HG02981 (cell line): ENCODE data around the gene MRTFA.
"Not testable (repeated sequence)": the region's sequence is repeated elsewhere in the genome, so short reads cannot be mapped to it uniquely, and the experiment has no call there.

Experiments
- ATAC-seq: cut with Tn5 transposase; IDR thresholded peaks from one replicate; pipeline ENCODE4 v1.9.1; 2021; ENCODE audit warnings: mild to moderate bottlenecking, moderate library complexity; ENCODE audit not compliant: unreplicated experiment

Gene MRTFA

DNA sequence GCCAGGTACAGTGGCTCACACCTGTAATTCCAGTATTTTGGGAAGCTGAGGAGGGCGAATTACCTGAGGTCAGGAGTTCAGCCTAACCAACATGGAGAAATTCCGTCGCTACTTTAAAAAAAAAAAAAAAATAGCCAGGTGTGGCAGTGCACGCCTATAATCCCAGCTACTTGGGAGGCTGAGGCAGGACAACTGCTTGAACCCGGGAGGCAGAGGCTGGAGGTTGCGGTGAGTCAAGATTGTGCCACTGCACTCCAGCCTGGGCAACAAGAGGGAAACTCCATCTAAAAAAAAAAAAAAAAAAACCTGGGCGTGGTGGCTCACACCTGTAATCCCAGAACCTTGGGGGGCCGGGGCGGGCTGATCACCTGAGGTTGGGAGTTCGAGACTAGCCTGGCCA, 37.8 kb downstream of the MRTFA start:
- ATAC-seq: not testable (repeated sequence)

DNA sequence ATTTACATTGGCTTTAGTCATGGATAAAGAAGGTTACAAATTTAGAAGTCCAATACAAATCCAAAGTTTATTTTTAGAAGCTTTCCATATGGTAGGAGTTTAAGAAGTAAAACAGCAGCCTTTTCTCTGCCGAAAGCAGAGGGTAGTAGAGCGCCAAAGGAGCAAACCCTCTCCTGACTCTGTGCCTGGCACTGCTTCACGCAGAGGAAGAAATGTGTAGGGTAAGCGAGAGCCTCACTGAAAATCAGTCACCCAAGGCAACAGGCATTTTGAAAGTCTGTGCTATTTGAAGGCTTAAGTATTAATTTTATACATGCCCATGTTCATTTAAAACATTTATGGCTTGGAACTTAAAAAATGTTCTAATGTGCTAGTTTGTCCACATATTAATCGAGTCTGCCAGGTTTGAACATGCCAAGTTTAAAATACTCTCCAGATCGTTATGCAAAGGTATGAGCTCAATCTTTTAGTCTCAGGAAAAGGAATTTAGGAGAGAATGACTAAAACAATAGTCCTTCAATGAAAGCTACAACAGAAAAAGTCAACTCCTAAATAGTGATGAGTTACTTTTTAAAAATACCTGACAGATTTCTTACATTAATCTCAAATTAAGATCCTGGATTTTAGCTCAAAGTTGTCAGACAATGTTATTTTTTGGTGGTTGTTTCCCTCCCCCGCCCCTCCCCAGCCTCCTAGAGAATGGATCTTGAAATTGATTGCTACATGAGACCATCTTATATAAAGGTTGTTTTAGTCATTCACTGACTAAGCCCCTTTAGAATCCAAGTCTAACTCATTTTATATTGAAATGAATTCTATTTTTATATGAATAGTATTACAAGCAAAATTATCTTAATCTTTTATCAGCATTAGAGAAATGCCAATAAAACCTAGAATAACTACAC, 38.7 kb downstream of the MRTFA start:
- ATAC-seq: no peak

DNA sequence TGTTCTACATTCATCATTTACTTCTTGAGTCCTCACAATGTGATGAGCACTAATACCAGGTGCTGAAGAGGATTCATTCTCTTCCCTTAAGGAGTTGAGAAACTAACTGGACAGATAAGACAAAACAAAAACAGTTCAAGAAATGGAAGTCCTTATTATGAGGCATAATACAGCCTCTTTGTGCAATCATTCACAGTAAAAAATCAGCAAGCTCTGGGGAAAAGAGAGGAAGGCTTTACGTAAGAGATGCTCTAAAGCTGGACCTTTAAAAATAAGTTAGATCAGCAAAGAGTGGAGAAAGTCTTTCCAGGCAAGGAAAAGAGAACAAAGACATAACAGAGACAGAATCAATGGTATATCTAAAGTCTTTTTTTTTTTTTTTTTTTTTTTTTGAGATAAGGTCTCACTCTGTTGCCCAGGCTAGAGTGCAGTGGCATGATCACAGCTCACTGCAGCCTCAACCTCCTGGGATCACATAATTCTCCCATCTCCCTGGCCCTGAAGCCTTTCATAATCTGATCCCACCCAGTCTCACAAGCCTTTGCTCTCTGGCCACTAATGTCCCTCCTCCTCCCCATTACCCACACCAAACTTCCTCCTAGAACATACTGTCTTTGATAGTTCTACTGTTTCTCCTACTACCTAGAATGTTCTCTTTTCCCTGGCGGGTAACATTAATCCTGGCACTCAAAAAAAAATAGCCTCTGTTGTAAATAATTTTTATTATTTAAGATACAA, 40.9 kb downstream of the MRTFA start:
- no peak for ATAC-seq

DNA sequence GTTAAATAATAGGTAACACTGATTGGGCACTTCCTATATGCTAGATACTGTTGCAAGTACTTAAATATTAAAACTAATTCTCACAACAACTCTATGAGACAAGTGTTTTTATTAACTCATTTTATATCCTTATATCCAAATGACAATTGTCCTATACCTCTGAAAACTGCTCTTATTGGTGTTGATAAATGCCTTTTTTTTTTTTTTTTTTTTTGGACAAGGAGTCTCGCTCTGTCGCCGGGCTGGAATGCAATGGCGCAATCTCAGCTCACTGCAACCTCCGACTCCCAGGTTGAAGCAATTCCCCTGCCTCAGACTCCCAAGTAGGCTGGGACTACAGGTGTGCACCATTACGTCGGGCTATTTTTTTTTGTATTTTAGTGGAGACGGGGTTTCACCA, 41.6 kb downstream of the MRTFA start:
- ATAC-seq: no peak

DNA sequence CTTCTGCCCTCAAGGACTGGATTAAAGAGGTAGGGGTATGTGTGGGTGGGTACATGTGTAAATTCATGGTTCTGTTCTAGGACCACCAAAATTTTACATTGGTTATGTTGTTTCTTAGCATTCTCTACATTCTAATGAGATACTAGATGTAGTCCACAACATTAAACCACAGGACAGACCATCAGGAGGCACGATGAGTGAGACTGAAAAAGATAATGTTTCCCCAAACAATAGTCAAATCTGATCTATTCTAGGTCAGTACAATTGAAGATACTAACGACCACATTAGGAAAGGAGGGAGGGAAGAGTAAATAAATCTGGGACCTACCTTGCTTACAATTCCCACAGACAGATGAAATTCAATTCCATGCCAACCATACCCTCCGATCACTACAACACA, 42.2 kb downstream of the MRTFA start:
- no peak for ATAC-seq

DNA sequence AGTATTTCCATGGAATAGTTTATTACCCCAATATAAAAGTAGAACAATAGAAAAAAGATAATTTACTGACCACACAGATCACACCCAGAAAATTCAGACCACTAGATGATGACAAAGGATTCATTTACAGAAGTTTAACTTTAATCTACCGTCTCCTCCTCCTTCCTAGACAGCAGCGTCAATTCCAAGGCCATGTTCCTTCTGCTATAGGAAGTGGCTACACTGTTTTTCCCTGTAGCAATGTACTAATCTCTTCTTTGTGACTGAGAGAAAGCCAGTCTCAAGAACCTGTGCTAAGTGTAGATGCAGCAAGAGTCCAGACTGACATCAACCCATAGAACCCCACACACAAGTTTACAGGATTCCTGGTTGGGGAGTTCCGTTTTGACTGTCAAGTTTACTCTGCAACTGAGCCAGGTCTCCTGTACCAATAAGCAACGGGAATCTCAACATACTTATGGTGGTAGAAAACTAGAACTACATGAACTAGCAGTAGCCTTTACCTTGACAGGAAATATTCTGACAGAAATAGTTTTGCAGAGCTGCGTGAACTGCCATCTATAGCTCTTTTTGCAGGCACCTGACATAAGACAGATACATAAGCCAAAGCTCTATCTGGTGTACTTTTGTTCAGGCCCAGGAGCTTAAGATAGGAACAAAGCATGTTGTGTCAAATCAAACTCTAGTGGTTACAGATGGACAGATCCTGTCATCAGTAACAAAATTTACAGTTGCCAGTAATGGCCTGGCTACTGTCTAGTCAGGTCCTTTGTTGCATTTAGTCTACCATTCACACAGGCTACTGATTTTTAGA, 42.9 kb downstream of the MRTFA start:
- ATAC-seq: no peak

DNA sequence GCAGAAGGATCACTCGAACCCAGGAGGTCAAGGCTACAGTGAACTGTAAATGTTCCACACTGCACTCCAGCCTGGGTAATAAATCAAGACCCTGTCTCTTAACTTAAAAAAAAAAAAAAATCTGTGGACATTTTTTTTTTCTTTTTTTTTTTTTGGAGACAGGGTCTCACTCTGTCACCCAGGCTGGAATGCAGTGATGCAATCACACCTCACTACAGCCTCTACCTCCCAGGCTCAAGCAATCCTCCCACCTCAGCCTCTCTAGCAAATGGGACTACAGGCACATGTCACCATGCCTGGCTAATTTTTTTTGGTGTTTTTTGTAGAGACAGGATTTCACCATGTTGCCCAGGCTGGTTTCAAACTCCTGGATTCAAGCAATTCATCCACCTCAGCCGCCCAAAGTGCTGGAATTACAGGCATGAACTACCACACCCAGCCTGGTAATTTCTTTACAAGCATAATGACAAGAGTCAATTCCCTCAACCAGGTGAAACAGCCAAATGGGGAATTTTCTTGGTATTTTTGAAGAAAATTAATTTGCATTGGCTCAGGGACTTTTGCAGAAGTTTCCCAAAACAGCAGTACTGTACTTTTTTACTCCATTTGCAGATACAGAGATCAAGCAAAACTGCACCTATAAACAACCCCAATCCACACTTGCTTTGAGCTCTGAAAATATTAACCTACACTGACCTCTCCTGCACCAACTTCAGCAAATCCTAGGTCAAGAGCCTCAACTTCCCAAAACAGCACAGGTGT, 44.0 kb downstream of the MRTFA start:
- no peak for ATAC-seq

DNA sequence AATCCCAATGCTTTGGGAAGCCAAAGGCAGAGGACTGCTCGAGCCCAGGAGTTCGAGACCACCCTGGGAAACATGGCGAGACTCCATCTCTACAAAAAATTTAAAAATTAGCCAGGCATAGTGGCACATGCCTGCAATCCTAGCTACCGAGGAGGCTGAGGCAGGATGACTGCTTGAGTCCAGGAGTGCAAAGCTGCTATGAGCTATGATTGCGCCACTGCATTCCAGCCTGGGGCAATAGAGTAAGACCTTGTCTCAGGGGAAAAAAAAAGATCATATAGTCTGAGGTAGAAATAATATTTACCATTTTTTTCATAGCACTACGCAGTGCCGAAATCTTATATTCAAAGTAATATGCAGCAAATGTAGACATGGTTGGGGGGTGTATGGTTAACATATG, 47.8 kb downstream of the MRTFA start:
- ATAC-seq: no peak

DNA sequence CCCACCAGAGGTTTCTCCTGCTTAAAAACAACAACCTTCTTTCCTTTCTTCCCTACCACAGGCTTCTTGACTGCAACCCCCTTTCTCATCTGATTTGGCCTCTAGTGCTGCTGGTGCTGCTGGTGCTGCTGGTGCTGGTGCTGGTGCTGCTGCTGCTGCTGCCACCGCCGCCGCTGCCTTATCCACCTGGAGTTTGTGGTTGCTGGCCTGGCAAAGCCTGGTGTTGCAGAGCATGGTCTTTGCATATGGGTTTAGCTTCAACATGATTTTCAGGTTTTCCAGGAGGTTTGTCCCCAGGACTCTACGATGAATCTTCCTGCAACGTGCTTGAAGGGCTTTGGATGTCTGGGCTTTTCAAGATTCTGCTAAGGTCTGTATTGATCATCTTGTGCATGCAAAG, 49.7 kb downstream of the MRTFA start:
- no peak for ATAC-seq

DNA sequence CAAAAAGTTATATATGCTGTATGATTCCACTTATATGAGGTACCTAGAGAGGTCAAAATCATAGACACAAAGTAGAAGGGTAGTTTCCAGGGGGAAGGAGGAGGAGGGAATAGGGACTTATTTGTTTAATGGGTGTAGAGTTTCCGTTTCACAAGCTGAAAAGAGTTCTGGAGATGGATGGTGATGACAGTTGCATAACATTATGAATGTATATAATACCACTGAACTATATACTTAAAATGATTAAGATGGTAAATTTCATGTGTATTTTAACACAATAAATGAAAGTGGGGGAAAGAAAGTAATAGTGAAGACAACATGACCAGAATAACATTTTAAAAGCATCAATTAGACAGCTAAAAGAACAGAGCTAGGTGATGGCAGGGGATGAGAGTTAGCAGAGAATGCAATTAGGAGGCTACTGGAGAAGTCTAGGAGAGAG, 51.2 kb downstream of the MRTFA start:
- no peak for ATAC-seq

DNA sequence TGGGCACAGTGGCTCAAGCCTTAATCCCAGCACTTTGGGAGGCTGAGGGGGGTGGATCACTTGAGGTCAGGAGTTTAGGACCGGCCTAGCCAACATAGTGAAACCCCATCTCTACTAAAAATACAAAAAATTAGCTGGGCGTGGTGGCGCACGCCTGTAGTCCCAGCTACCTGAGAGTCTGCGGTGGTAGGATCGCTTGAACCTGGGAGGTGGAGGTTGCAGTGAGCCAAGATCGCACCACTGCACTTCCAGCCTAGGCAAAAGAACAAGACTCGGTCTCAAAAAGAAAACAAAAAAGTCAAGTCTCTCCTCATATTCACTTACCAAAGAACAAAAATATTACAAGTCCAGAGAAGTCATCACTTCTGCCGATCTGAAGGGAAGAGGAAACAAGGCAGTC, 51.8 kb downstream of the MRTFA start:
- not testable (repeated sequence) for ATAC-seq

DNA sequence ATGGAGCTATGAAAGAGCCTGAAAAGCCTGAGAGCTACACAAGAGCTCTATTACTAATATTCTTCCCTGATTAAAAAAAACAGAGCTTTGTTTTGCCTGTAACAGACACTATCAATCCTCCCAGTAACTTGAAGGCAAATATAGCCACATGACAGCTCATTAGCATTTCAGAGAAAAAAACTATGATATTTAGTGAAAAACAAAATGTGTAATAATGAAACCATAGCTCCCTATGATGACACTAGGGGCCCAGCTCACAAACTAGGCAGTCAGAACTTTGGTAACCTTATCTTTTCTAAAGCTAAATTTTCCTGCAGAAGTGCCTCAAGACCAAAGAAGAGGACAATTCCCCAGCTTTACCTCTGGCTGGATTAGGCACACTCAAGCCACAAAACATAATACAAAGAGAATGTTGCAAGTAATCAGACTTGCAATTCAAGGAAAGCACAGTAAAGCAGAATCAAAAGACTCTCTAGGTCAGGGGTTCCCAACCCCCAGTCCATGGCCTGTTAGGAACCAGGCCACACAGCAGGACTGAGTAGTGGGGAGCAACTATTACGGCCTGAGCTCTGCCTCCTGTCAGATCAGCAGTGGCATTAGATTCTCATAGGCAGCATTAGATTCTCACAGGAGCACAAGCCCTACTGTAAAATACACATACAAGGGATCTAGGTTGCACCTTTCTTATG, 53.3 kb downstream of the MRTFA start:
- ATAC-seq: no peak

DNA sequence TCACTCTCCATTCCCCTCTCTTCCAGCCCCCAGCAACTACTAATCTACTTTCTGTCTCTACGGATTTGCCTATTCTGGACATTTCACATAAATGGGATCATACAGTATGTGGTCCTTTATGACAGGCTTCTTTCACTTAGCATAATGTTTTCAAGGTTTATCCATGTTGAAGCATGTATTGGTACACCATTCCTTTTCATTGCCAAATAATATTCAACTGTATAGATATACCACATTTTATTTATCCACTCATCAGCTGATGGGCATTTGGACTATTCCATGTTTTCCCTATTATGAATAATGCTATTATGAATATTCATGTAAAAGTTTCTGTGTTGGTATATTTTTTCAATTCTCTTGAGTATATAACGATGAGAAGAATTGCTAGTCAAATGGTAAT, 54.5 kb downstream of the MRTFA start:
- no peak for ATAC-seq

DNA sequence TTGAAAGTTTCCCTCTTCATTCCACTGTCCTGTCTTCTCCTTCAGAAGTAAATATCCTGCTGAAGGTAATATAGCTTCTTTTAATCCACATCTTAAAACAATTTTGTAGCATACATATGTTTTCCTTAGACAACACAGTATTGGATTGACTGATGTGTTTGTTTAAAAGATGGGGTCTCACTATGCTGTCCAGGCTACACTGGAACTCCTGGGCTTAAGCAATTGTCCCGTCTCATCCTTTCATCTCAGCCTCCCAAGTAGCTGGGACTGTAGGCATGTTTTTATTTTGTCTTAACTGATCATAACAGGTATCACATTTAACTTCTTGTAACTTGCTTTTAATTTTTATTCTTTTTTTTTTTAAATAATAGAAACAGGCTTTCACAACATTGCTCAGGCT, 55.9 kb downstream of the MRTFA start:
- ATAC-seq: no peak

DNA sequence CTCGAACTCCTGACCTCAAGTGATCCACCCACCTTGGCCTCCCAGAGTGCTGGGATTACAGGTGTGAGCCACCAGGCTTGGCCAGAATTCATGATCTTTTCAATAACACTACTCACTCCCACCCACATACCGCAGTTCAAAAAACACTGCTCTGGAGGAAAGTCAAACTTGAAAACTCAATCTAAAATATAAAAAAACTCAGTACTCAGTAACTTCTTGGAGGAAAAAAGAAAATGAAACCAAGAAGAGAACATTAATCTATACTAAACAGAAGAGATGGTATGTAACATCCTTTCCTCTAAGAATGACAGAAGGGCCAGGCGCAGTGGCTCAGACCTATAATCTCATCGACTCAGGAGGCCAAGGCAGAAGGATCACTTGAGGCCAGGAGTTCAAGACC, 58.3 kb downstream of the MRTFA start:
- ATAC-seq: no peak

DNA sequence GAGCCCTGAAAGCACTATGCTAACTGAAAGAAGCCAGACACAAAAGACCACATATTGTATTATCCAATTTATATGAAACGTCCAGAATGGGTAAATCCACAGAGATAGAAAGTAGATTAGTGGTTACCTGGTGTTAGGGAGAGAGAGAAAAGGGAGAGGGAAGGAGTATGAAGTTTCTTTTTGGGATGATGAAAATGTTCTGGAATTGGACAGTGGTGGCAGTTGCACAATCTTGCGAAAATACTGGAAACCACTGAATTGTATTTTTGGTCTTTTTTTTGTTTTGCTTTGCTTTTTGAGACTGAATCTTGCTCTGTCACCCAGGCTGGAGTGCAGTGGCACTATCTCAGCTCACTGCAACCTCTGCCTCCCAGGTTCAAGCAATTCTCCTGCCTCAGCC, 63.5 kb downstream of the MRTFA start:
- ATAC-seq: no peak

DNA sequence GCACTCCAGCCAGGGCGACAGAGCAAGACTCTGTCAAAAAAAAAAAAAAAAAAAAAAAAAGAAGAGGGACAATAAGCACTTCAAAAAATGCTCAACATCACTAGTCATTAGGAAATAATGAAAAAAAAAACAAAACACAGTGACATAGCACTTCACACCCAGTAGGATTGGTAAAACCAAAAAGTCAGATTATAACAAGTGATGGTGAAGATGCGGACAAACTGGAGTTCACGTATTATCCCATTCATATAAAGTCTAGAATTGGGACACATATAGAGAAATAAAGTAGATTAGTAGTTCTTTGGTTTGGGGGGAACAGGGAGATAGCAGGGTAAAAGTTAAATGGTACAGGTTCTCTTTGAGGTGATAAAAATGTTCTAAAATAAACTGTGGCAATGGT, 64.6 kb downstream of the MRTFA start:
- ATAC-seq: no peak

DNA sequence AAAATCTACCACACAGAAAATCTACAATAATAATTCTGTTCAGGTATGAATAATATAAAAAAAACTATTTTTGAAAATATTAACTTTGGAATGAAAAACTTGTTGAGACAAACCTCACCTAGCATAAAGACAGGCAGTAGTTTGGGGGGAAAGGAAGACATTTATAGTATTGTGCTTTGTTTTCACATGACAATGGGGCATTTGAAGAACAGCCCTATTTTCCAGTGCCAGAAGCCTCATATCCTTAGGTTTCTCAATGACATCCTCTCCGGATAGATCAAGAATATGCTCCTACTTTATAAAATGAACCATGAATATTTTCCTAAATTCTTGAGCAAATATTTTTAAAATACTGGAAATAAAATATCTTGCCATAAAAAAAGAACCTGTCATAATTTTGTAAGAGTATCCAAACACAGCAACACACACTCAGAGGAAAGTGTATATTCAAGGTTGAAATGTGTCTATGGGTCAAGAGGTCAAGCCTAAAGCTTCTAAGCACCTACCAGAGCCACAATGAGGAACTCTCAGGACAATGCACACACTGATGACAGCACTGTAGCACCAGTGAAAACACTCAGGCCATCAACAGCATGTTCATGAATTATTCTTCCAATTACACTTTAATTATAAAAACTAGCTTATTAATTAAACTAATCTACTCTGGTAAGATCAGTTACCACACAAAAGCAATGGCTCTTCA, 68.7 kb downstream of the MRTFA start:
- no peak for ATAC-seq

DNA sequence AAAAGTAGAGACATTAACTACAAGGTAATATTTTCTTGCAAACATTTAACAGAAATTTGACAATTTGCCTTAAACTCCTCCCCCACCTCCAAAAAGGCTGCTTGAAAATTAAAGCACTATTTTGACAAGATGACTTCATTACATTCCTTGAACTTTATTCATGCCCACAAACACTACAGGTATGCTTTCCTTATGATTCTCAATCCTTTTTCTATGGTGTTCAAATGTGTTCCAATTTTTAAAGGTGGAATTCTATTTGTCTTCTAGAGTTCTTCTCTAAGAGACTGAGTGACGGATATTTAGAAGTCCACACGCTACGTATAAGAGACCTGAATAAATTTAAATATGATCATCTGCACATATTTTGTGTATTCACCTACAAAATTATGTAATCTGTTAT, 69.4 kb downstream of the MRTFA start:
- no peak for ATAC-seq
